ENCODE measurements around the gene CT47C1. TPM values are rescaled to one million over a fixed set of nuclear protein-coding genes. Genes with fewer than 3 reads are reported as not detected.
"Not testable (repeated sequence)": the region's sequence is repeated elsewhere in the genome, so short reads cannot be mapped to it uniquely, and the experiment has no call there.

CT47C1 gene
- not detected for polyA plus RNA-seq (ENCODE audit: insufficient read length in 4 of 4)

GRCh38 chrX:119072744-119073143 is at the start of gene CT47C1:
Gene CT47C1 (plus strand): TSS chrX:119072993. CDS start chrX:119073226, 233 bp downstream.
- DNase-seq (ENCODE audit: low read depth in 4 of 4, low spot score in 3 of 4): no peak

- no peak for DNase-seq (ENCODE audit: low read depth in 4 of 4, low spot score in 3 of 4)
These were observed 46.9 kb upstream of the CT47C1 start for GRCh38 chrX:119025900-119026299.

DNA sequence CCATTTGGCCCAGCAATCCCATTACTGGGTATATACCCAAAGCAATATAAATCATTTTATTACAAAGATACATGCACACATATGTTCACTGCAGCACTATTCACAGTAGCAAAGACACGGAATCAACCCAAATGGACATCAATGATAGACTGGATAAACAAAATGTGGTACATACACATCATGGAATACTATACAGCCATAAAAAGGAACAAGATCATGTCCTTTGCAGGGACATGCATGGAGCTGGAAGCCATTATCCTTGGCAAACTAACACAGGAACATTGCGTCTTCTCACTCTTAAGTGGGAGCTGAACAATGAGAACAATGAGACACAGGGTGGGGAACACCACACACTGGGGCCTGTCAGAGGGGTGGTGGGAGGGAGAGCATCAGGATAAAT is 46.4 kb upstream of the CT47C1 start:
- DNase-seq (ENCODE audit: low read depth in 4 of 4, low spot score in 3 of 4): not testable (repeated sequence)

DNA sequence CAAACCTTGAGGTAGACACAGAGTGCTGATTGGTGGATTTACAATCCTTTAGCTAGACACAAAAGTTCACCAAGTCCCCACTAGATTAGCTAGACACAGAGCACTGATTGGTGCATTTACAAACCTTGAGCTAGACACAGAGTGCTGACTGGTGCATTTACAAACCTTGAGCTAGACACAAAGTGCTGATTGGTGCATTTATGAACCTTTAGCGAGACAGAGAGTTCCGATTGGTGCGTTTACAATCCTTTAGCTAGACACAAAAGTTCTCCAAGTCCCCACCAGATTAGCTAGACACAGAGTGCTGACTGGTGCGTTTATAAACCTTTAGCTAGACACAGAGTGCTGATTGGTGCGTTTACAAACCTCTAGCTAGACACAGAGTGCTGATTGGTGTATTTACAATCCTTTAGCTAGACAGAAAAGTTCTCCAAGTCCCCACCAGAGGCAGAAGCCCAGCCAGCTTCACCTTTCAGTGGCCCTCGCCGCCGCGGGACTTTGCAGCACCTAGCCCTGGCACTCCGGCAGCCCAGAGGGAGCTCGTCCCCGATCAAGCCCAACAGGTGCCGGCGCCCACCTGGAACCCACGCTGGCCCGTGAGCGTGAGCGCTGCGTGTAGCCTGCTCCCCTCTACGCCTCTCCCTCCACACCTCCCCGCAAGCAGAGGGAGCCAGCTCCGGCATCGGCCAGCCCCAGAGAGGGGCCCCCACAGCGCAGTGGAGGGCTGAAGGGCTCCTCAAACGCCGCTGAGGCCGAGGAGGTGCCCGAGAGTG is 44.6 kb upstream of the CT47C1 start:
- not testable (repeated sequence) for DNase-seq (ENCODE audit: low read depth in 4 of 4, low spot score in 3 of 4)

DNA sequence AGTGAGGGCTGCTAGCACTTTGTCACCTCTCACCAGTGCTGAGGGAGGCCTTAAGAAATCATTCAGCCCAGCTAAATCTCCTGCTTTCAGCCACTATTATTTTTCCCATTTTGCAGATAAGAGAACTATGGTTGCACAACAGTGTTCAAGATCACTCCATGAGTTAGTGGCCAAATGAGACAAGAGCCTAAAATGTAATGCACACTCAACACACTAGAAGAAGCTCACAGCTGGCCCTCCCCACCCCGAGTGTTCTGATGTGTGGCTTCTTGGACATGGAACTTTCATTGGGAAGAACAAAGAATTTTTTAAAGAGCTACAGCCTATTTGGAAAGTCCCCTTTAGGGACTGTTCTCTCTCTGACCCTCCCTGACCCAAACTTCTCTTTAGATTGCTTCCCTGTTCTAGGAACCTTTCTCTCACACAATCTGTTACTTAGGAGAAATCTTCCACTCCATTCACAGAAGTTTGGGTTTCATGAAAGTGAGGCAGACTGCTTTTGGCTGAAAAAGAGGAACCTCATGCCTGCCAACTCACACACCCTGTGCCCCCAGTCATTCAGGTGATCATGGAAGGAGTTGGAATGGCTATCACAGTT is 44.0 kb upstream of the CT47C1 start:
- DNase-seq (ENCODE audit: low read depth in 4 of 4, low spot score in 3 of 4): no peak

DNA sequence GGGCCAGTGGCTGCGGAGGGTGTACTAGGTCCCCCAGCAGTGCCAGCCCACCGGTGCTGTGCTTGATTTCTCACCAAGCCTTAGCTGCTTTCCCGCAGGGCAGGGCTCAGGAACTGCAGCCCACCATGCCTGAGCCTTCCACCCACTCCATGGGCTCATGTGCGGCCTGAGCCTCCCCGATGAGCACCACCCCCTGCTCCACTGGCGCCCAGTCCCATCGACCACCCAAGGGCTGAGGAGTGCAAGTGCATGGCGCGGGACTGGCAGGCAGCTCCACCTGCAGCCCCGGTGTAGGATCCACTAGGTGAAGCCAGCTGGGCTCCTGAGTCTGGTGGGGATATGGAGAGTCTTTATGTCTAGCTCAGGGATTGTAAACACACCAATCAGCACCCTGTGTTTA is 43.1 kb upstream of the CT47C1 start:
- DNase-seq (ENCODE audit: low read depth in 4 of 4, low spot score in 3 of 4): not testable (repeated sequence)

GRCh38 chrX:119030990-119031389 is 41.8 kb upstream of the CT47C1 start:
- no peak for DNase-seq (ENCODE audit: low read depth in 4 of 4, low spot score in 3 of 4)

GRCh38 chrX:119036107-119037029 is 36.4 kb upstream of the CT47C1 start:
- DNase-seq (ENCODE audit: low read depth in 4 of 4, low spot score in 3 of 4): no peak

- no peak for DNase-seq (ENCODE audit: low read depth in 4 of 4, low spot score in 3 of 4)
These were observed 32.4 kb upstream of the CT47C1 start for GRCh38 chrX:119040432-119040831.

- DNase-seq (ENCODE audit: low read depth in 4 of 4, low spot score in 3 of 4): no peak
These were observed 31.6 kb upstream of the CT47C1 start for GRCh38 chrX:119041175-119041574.

GRCh38 chrX:119042040-119042439 is 30.8 kb upstream of the CT47C1 start:
- no peak for DNase-seq (ENCODE audit: low read depth in 4 of 4, low spot score in 3 of 4)

DNA sequence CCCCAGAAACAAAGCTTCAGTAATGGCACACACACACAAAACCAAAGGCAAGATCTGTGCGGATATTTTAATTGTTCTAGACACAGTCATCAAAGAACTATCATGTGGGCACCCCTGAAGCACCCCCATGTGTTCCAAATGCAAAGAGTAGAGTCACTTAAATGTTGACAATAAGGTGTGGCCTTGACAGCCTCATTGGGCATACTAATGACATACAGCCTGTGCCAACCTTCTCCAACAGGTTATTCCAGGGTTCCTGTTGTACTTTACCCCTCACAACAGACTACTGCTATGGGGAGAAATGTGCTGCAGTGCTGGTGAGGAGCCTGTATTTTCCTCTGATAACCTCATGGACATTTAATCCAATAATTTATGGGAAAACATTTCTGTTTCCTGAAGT is 29.8 kb upstream of the CT47C1 start:
- no peak for DNase-seq (ENCODE audit: low read depth in 4 of 4, low spot score in 3 of 4)

DNA sequence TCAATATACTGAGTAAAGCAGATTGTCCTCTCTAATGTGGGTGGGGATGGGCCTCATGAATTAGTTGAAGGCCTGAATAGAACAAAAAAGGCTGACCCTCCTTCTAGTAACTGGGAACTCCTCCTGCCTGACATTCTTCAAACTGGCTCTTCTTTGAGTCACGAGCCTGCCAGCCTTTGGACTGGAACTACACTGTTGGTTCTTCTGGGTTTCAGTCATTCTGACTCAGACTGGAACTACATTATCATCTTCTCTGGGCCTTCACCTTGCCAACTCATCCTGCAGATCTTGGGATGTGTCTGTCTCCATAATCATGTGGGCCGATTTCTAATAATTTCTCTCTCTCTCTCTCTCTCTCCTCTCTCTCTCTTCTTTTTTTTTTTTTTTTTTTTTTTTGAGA is 26.9 kb upstream of the CT47C1 start:
- no peak for DNase-seq (ENCODE audit: low read depth in 4 of 4, low spot score in 3 of 4)

GRCh38 chrX:119055687-119056086 is 17.1 kb upstream of the CT47C1 start:
- no peak for DNase-seq (ENCODE audit: low read depth in 4 of 4, low spot score in 3 of 4)

DNA sequence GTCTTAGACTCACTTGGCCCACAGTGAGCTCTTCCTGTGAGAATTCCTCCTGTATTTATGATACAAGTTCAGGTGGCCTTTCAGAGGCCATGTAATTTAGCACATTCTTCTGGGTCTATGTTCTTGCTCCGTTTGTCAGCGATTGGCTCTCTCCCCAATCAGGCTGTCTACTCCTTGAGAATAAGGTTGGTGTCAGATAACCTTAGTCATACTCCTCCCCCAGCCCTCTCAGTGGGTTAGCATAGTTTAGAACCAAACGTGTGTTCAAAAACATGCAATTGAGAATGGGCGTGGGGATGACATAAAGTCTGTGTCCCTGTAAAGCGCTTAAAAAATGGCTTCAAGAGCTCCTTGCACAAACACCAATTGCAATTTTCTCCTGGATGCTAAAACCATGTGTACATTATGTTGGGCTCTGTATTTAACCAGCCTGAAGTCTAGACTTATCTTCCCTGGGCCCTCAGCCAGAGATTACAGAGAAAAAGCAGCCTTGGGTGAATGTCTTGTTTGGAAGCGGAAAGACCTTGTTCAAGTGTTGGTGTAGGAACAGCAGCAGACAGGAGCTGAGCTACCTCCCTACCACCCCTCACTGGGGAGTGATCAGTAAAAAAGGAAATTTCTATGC is 9.9 kb upstream of the CT47C1 start:
- no peak for DNase-seq (ENCODE audit: low read depth in 4 of 4, low spot score in 3 of 4)

DNA sequence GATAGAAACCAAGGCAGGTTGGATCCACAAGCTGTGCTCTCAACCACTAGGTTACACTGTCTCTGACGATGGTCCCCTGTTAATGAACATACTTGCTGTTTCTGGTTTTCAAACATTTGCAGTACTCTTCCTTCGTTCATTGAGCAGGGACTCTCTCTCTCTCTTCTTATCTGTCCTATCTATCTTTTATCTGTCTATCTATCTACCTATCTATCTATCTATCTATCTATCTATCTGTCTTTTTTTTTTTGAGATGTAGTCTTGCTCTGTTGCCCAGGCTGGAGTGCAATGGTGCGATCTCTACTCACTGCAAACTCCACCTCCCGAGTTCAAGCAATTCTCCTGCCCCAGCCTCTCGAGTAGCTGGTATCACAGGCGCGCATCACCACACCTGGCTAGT is 9.4 kb upstream of the CT47C1 start:
- no peak for DNase-seq (ENCODE audit: low read depth in 4 of 4, low spot score in 3 of 4)

DNA sequence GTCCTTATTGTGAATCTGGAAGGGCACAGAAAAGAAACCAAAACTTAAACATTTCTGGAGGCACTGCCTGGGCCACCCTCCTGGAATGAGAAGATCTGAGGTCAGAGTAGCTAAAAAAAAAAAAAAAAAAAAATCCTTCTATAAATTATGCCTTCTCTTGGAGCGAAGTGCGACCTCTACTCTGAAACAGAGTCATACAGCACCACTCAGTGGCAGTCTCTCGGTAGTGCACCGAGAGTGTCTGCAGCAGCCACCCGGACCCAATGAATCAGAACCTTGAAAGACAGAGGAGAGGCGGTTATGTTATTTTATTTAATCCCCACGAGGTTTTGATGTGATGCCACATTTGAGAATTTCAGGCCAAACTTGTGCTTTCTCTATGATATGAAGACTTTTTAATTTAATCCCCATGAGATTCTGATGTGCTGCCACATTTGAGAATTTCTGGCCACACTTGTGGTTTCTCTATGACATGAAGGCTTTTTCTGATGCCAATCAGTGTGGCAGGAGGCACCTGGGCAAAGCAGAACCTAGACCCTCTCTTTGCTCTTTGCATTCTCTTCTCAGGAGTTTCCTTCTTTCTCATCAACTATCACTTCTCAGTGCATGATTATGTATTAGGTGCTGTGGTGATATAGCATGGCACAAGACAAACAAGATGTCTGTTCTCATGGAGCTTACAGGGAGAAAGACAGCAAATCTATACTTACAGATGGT is 5.6 kb upstream of the CT47C1 start:
- DNase-seq (ENCODE audit: low read depth in 4 of 4, low spot score in 3 of 4): peak in 1 of 4 donors; percentile 20

GRCh38 chrX:119069128-119069527 is 3.7 kb upstream of the CT47C1 start:
- no peak for DNase-seq (ENCODE audit: low read depth in 4 of 4, low spot score in 3 of 4)

- DNase-seq (ENCODE audit: low read depth in 4 of 4, low spot score in 3 of 4): no peak
These were observed 3.0 kb upstream of the CT47C1 start for GRCh38 chrX:119069762-119070161.

DNA sequence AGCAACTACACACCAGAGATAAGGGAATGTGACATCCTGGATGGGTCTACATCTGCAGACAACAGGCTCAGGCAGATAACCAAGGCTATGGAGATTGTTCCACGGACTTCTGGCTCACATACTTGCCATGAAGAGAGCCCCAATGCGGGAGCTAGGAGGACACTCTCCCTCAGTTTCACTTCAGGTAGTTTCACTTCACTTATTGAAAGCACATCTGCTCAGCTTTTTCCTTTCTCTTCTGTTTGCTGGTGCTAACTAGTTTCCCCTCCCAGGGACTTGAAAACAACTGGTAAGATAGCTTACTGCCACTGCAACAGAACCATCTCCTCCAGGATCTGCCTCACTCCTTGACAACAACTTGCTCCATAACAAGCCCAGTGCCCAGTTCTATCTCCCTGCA is 1.4 kb upstream of the CT47C1 start:
- no peak for DNase-seq (ENCODE audit: low read depth in 4 of 4, low spot score in 3 of 4)
